HEK293T (cell line): Measurements from ENCODE around the gene ECD.

ENCODE experiments used
- ARNT ChIP-seq: fragments of 450-650 bp; IDR thresholded peaks from 2 replicates; pipeline ENCODE4 v1.6.1; 2017; ENCODE audit warnings: mild to moderate bottlenecking
- BHLHE40 ChIP-seq: fragments of 450-650 bp; IDR thresholded peaks from 2 replicates; pipeline ENCODE4 v1.6.1; 2016; ENCODE audit warnings: mild to moderate bottlenecking, moderate library complexity, borderline replicate concordance
- CTBP1 ChIP-seq: fragments of 450-650 bp; IDR thresholded peaks from 2 replicates; pipeline ENCODE4 v1.6.1; 2016; ENCODE audit warnings: borderline replicate concordance
- ELF4 ChIP-seq: fragments of 450-650 bp; IDR thresholded peaks from 2 replicates; pipeline ENCODE4 v1.6.1; 2017; ENCODE audit warnings: antibody characterized with exemption
- FOXA1 ChIP-seq: fragments of 450-650 bp; IDR thresholded peaks from 2 replicates; pipeline ENCODE4 v1.6.1; 2016; ENCODE audit warnings: mild to moderate bottlenecking
- FOXK2 ChIP-seq: fragments of 450-650 bp; IDR thresholded peaks from 2 replicates; pipeline ENCODE4 v1.6.1; 2016; ENCODE audit warnings: mild to moderate bottlenecking
- FOXM1 ChIP-seq: fragments of 450-650 bp; IDR thresholded peaks from 2 replicates; pipeline ENCODE4 v1.6.1; 2017; ENCODE audit warnings: mild to moderate bottlenecking, borderline replicate concordance
- HDGF ChIP-seq: fragments of 450-650 bp; IDR thresholded peaks from 2 replicates; pipeline ENCODE4 v1.6.1; 2017; ENCODE audit warnings: antibody characterized with exemption, borderline replicate concordance
- LEF1 ChIP-seq: fragments of 450-650 bp; IDR thresholded peaks from 2 replicates; pipeline ENCODE4 v1.6.1; 2017; ENCODE audit warnings: mild to moderate bottlenecking, borderline replicate concordance
- NFRKB ChIP-seq: fragments of 450-650 bp; IDR thresholded peaks from 2 replicates; pipeline ENCODE4 v1.6.1; 2016; ENCODE audit warnings: mild to moderate bottlenecking, moderate library complexity
- SP1 ChIP-seq: fragments of 450-650 bp; IDR thresholded peaks from 2 replicates; pipeline ENCODE4 v1.6.1; 2017
- SUZ12 ChIP-seq: fragments of 450-650 bp; IDR thresholded peaks from 2 replicates; pipeline ENCODE4 v1.6.1; 2016; ENCODE audit warnings: mild to moderate bottlenecking
- TF ChIP-seq, protein P1 (sequence below): fragments of 450-650 bp; IDR thresholded peaks from 2 replicates; pipeline ENCODE4 v1.6.1; 2016

DNA sequence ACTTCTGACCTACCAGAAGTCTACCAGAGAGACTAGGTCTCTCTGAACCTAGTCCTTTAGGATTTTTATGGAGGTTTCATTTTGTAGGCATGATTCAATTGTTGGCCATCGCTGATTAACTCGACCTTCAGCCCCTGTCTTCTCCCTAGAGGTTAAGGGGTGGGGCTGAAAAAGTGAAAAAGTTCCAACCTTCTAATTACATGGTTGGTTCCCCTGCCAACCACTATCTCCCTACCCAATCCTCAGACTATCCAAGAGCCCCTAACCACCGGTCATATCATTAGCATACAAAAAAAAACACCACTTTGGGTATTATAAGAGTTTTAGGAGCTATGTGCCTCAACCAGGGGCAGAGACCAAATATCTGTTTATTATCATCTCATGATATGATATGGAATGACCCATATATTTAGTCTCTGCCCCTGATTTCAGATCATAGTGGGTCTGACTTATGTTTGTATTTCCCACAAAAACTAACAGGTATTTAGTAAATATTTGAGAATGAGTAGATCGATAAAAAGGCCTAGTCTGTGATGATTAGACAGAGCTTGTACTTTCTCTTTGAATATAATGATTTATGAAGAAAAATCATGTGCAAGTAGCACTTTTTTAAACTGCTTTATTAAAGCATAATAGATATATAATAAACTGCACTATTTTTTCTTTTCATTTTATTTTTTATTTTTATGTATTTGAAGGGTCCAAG is 43.5 kb upstream of the ECD start:
- TF ChIP-seq SP1: no peak
- TF ChIP-seq FOXK2: no peak
- no peak for TF ChIP-seq FOXM1
- TF ChIP-seq SUZ12: no peak
- TF ChIP-seq HDGF: no peak
- TF ChIP-seq NFRKB: no peak
- no peak for TF ChIP-seq BHLHE40
- TF ChIP-seq, protein P1, sequence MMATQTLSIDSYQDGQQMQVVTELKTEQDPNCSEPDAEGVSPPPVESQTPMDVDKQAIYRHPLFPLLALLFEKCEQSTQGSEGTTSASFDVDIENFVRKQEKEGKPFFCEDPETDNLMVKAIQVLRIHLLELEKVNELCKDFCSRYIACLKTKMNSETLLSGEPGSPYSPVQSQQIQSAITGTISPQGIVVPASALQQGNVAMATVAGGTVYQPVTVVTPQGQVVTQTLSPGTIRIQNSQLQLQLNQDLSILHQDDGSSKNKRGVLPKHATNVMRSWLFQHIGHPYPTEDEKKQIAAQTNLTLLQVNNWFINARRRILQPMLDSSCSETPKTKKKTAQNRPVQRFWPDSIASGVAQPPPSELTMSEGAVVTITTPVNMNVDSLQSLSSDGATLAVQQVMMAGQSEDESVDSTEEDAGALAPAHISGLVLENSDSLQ: no peak
- TF ChIP-seq ELF4: no peak
- no peak for TF ChIP-seq ARNT
- TF ChIP-seq FOXA1: no peak
- no peak for TF ChIP-seq LEF1
- TF ChIP-seq CTBP1: no peak
